Gastrocnemius medialis (tissue), 4 donors: Measurements from ENCODE around the gene COMMD7. TPM values are rescaled to one million over a fixed set of nuclear protein-coding genes. Genes with fewer than 3 reads are reported as not detected.
"Not testable (repeated sequence)": the region's sequence is repeated elsewhere in the genome, so short reads cannot be mapped to it uniquely, and the experiment has no call there.

Experiments
- ATAC-seq, 2 donors: fragments of 150-250 bp; one replicate each; pipeline ENCODE4 v1.9.1; 2016
- DNase-seq, 2 donors: peaks; one replicate each; pipeline ENCODE4 v3.0.0-alpha.2; 2019
- H3K27ac ChIP-seq, 4 donors: fragments of 200-600 bp; sonication (generic); 1 replicate in 1 of 4; 2 replicates in 3 of 4; pipeline ENCODE4 v1.5.1; 2016 to 2018; ENCODE audit warnings: mild to moderate bottlenecking in 2 of 4, moderate library complexity in 1 of 4
- H3K27me3 ChIP-seq, 3 donors: fragments of 200-600 bp; sonication (generic) in 2 of 3; 1 replicate in 1 of 3; 2 replicates in 2 of 3; pipeline versions ENCODE4 v1.5.1 to v1.6.0; 2016 to 2019; ENCODE audit warnings: mild to moderate bottlenecking in 1 of 3, moderate library complexity in 1 of 3
- H3K36me3 ChIP-seq, 2 donors: fragments of 200-600 bp; sonication (generic) in 1 of 2; one replicate each; pipeline ENCODE4 v1.5.1; 2017 to 2018
- H3K4me1 ChIP-seq, 2 donors: fragments of 200-600 bp; sonication (generic) in 1 of 2; one replicate each; pipeline ENCODE4 v1.5.1; 2016 to 2017; ENCODE audit warnings: mild to moderate bottlenecking in 2 of 2
- H3K4me3 ChIP-seq, 4 donors: fragments of 200-600 bp; sonication (generic) in 3 of 4; 1 replicate in 1 of 4; 2 replicates in 3 of 4; pipeline ENCODE4 v1.5.1; 2016 to 2019; ENCODE audit warnings: mild to moderate bottlenecking in 2 of 4
- H3K9me3 ChIP-seq, 3 donors: fragments of 200-600 bp; sonication (generic) in 2 of 3; 1 replicate in 1 of 3; 2 replicates in 2 of 3; pipeline ENCODE4 v1.5.1; 2016 to 2019
- POLR2A ChIP-seq, 2 donors: fragments of 450-650 bp; IDR thresholded peaks; one replicate each; pipeline ENCODE4 v1.6.1; 2017; ENCODE audit warnings: antibody characterized with exemption in 2 of 2, mild to moderate bottlenecking in 2 of 2, moderate library complexity in 2 of 2
- in situ Hi-C, 4 donors: fragments of 200-750 bp; cut with MboI; loops; one replicate each; pipeline versions ENCODE4 v1.15.0 to v1.8.0; 2017; ENCODE audit warnings: low sequenced_read_pairs in 4 of 4
- intact Hi-C: fragments of 100-400 bp; cut with DNase I; formaldehyde crosslinking; loops from one replicate; pipeline ENCODE4 v1.15.1; 2023; ENCODE audit warnings: low total_unique reads
- total RNA-seq, 4 donors: library from RNA; depleted of rRNA; stranded (reverse); fragments of >200 nt; gene quantifications; one replicate each; pipeline versions ENCODE4 v1.1.0 to v1.2.3, GENCODE V29; 2016
- TF ChIP-seq, protein P1 (sequence below), 5 experiments: fragments of 450-650 bp in 3 of 5; fragments of 200-600 bp in 2 of 5; sonication (generic) in 2 of 5; IDR thresholded peaks in 4 of 5; conservative IDR thresholded peaks in 1 of 5; 1 replicate in 4 of 5; 2 replicates in 1 of 5; pipeline ENCODE4 v1.5.1; 2016 to 2019; ENCODE audit warnings: antibody characterized with exemption in 5 of 5, mild to moderate bottlenecking in 3 of 5, moderate library complexity in 3 of 5

COMMD7 gene
- total RNA-seq, 4 donors from 2014 or later, result 12.2 to 22.6 (median 15.8) TPM

DNA sequence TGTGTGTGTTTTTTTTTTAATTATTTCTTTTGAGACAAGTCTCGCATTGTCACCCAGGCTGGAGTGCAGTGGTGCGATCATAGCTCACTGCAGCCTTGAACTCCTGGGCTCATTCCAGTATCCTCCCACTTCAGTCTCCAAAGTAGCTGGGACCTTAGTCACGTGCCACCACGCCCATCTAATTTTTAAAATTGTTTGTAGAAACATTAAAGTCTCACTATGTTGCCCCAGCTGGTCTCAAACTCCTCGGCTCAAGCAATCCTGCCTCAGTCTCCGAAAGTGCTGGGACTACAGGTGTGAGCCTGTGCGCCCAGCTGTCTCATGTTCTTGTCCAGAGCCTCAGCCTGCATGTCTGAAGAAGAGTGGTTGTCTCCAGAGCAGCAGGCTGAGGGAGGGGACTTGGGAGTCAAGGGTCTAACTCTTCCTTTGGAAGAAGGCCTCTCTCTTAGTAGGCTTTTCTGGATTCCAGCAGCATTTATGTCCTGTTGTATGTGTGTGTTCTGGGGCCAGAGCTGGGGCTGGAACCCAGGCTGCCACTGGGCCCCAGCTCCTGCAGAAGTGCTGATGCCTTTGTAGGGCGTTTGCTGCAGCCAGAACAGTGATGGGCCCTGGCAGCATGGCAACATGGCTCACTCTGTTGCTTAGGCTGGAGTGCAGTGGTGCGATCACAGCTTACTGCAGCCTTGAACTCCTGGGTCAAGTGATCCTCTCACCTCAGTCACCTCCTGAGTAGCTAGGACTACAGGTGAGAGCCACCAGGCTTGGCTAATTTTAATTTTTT, 24.3 kb upstream of the COMMD7 start:
- ATAC-seq (no peak), DNase-seq (no peak)
- in situ Hi-C loops, result no loop called here
- Histone ChIP-seq H3K4me1 (peaks cover 9% of the 10 kb centered on the region in 2 donors), H3K4me3 (no peak overlapping the region), H3K9me3 (no peaks in the 10 kb centered on the region), H3K27ac (no peak overlapping the region), H3K27me3 (no peaks in the 10 kb centered on the region), H3K36me3 (no peaks in the 10 kb centered on the region)
- no peak for TF ChIP-seq POLR2A (IDR thresholded peaks at IDR 0.05)
- TF ChIP-seq, protein P1, sequence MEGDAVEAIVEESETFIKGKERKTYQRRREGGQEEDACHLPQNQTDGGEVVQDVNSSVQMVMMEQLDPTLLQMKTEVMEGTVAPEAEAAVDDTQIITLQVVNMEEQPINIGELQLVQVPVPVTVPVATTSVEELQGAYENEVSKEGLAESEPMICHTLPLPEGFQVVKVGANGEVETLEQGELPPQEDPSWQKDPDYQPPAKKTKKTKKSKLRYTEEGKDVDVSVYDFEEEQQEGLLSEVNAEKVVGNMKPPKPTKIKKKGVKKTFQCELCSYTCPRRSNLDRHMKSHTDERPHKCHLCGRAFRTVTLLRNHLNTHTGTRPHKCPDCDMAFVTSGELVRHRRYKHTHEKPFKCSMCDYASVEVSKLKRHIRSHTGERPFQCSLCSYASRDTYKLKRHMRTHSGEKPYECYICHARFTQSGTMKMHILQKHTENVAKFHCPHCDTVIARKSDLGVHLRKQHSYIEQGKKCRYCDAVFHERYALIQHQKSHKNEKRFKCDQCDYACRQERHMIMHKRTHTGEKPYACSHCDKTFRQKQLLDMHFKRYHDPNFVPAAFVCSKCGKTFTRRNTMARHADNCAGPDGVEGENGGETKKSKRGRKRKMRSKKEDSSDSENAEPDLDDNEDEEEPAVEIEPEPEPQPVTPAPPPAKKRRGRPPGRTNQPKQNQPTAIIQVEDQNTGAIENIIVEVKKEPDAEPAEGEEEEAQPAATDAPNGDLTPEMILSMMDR (IDR thresholded peaks at IDR 0.05 in 4 of 5, conservative IDR thresholded peaks at IDR 0.05 in 1 of 5), result no peak
- intact Hi-C loops, result no loop called here

DNA sequence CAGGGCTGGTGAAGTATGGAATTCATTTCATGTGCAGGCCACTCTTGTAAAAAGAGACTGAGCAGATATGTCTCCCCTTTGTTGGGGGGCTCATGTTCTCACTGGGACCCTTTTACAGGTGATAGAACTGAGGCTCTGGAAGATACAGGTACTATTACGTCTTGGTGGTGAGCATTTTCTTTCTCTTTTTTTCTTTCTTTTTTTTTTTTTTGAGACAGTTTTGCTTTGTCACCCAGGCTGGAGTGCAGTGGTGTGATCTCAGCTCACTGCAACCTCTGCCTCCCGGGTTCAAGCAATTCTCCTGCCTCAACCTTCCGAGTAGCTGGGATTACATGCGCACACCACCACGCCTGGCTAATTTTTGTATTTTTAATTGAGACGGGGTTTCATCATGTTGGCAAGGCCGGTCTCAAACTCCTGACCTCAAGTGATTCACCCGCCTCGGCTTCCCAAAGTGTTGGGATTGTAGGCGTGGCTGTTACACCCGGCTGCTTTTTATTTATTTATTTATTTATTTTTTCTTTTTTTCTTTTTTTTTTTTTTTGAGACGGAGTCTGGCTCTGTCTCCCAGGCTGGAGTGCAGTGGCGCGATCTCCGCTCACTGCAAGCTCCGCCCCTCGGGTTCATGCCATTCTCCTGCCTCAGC, 22.1 kb upstream of the COMMD7 start:
- intact Hi-C loops, ATAC-seq, DNase-seq, in situ Hi-C loops, H3K27ac ChIP-seq, H3K4me3 ChIP-seq, H3K4me1 ChIP-seq, H3K27me3 ChIP-seq, H3K36me3 ChIP-seq, H3K9me3 ChIP-seq: not testable (repeated sequence)

DNA sequence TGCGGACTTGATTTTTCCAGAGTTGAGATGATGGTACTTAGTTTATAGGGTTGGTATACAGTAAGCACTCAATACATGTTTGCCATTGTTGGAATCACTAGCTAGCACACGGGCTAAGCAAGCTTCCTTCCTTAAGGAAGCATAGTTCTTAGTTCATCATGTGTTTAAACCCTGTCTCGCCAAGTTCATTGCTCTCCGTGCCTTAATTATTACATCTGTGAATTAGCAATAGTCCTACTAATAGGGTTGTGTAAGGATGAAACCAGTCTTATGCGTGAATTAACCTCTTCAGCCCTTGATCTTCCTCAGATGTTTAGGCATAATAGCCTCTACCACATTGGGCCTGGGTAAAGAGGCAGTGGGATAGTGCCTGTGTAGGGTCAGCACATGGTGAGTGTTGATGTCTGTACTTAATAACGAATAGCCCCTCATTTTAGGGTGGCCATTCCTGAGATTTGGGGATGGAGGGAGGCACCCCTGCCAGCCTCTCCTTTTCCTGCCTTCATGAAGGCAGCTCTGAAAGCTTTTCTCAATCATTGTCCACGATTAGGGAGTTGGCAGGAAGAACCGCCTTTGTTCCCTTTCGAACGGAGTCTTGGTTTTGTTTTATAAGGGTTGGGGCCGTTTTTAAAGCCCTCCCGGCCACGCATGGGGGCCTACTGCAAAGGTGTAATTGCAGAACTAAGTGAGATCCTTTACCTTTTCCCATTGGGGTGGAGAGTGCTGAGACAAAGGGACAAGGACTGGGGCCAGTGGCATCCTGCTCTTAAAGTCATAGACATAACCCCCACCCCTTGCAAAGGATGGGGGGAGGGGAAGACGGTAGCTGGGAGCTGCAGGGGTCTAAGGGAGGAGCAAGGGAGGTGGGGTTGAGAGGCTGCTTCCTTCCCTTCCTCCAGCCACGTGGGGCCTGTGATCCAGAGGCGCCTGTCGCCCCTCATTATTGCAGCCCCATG, 21.0 kb upstream of the COMMD7 start:
- Histone ChIP-seq H3K4me3 (no peak overlapping the region), H3K36me3 (no peaks in the 10 kb centered on the region), H3K9me3 (no peaks in the 10 kb centered on the region), H3K27me3 (no peaks in the 10 kb centered on the region), H3K27ac (no peak overlapping the region), H3K4me1 (peaks cover 9% of the 10 kb centered on the region in 2 donors)
- ATAC-seq (no peak), DNase-seq (no peak)
- intact Hi-C loops, result no loop called here
- TF ChIP-seq POLR2A (IDR thresholded peaks at IDR 0.05), result no peak
- TF ChIP-seq, protein P1 (IDR thresholded peaks at IDR 0.05 in 4 of 5, conservative IDR thresholded peaks at IDR 0.05 in 1 of 5), result no peak
- in situ Hi-C loops, result no loop called here

DNA sequence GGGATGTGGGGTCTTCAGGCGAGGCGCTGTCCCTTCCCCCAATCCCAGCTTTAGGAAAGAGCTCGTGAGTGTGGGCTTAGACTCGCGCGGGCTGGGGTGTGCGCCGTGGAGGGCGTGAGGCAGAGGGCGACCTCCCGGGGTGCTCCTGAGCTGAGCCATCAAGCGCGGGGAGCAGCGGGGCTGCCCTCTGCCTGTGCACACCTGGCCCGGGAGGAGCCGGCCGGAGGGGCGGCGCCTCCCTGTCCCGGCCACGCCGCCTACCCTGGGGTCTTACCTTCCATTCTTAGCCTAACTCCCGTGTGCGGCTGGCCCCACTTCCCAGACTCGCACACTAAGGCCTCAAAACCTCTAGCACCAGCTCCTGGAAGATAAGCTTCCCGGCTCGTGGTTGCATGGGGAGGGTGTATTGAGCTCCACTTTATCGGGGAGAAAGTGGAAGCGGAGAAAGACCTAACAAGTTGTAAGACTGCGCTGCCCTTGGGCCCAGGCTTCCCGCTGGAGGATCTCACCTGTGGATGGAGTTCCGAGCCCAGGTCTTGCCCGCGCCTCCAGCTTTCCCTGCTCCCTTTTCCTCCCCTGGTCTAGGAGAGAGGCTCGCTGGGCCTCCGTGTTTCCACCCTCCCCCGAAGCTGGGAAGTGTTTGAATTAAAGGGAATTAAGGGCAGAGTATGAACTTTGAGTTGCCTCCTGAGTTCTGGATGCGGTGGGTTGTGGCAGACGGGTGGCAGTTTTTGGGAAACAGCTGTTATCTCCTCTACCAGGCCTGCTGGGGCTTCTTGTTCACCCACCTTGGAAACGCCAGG, 20.1 kb upstream of the COMMD7 start:
- DNase-seq, result no peak
- ATAC-seq, result no peak

More for the DNA sequence above, 20.1 kb upstream of the COMMD7 start:
- intact Hi-C loops, result no loop called here
- Histone ChIP-seq H3K4me1 (peaks cover 9% of the 10 kb centered on the region in 2 donors), H3K4me3 (peak overlapping the region; percentile 68 to 89 (median 76)), H3K27me3 (no peaks in the 10 kb centered on the region), H3K27ac (no peak overlapping the region), H3K36me3 (no peaks in the 10 kb centered on the region), H3K9me3 (no peaks in the 10 kb centered on the region)
- TF ChIP-seq, protein P1 (IDR thresholded peaks at IDR 0.05 in 4 of 5, conservative IDR thresholded peaks at IDR 0.05 in 1 of 5), result no peak
- no peak for TF ChIP-seq POLR2A (IDR thresholded peaks at IDR 0.05)
- in situ Hi-C loops, result no loop called here
